ENCODE results near the gene SLC37A4. TPM values are rescaled to one million over a fixed set of nuclear protein-coding genes. Genes with fewer than 3 reads are reported as not detected.
A peak's percentile ranks its signal among the peaks of the same experiment; 100 is the strongest.

SLC37A4 gene
- polyA plus RNA-seq, 1 donor (not counting 4 experiments of a cell fraction or from before 2014, with no cell fraction given) = 20.2 TPM

DNA sequence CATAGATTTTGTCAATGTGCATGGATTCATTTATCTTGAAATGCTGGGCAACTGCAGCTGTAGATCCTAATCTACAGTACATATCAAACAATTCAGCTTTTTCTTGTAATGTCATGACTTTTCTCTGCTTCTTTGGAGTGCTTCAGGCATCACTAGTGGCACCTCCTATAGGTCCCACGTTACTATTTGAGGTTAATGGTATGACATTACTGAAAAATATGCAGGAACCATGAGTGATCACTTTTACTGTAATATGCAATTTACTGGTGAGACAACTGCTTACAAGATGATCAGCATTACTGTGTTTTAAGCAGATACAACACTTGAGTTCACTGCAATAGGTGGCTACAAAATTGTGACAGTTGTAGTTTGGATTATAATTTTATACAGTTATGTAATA is 29.8 kb downstream of the SLC37A4 start:
- DNase-seq (ENCODE audit: low read depth, low spot score) = no peak

DNA sequence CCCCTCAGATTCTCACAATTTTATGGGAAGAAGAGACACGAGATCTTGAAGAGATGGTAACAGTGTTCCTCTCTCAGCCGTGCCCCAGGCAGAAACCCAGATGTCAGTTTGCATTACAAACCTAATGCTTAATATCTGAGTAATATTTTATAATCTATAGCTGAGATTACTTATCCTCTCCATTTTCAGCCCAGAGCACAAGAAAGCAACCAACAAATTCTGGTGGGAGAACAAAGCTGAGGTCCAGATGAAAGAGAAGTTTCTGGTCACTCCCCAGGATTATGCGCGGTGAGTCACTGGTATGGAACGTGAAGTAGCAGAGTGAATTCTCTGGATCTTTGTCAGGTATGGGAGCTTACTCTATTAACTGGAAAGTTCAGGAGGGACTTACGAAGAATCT is 31.9 kb downstream of the SLC37A4 start:
- Histone ChIP-seq H2AFZ (ENCODE audit: control insufficient read depth, low read length) (peak overlapping the region; percentile 84), H3K9me3 (ENCODE audit: control insufficient read depth, low read depth, low read length) (no peaks in the 10 kb centered on the region), H3K9ac (ENCODE audit: control insufficient read depth, extremely low read depth, insufficient read depth, low read length) (peak overlapping the region; percentile 76), H3K27ac (ENCODE audit: control insufficient read depth, insufficient read depth, low read length) (peak overlapping the region; percentile 74), H3K36me3 (ENCODE audit: control insufficient read depth in 2 of 2, extremely low read depth in 1 of 2, insufficient read depth in 2 of 2, low read length in 2 of 2) (peaks cover 6 to 10% of the 10 kb centered on the region in 2 experiments), H3K4me3 (ENCODE audit: control insufficient read depth in 2 of 3, extremely low read depth in 1 of 3, insufficient read depth in 2 of 3, low read depth in 1 of 3, low read length in 3 of 3) (peak overlapping the region; percentile 60 to 95 (median 93)), H3K9me1 (ENCODE audit: control insufficient read depth, extremely low read depth, insufficient read depth, low read length) (no peaks in the 10 kb centered on the region), H3K27me3 (ENCODE audit: control insufficient read depth, extremely low read depth, insufficient read depth, low read length) (no peaks in the 10 kb centered on the region), H3K79me2 (ENCODE audit: control insufficient read depth, insufficient read depth, low read length) (peaks cover 23% of the 10 kb centered on the region), H4K20me1 (ENCODE audit: control insufficient read depth, extremely low read depth, insufficient read depth, low read length) (no peaks in the 10 kb centered on the region), H3K4me1 (ENCODE audit: control insufficient read depth, extremely low read depth, insufficient read depth, low read length) (peaks cover 26% of the 10 kb centered on the region), H3K4me2 (ENCODE audit: control insufficient read depth, extremely low read depth, insufficient read depth, low read depth, low read length) (peak overlapping the region; percentile 98)
- DNase-seq (ENCODE audit: low read depth, low spot score) (peak; percentile 64), FAIRE-seq (peak; percentile 90)
- TF ChIP-seq CTCF (optimal IDR thresholded peaks at IDR 0.05 in 1 of 3, IDR thresholded peaks at IDR 0.05 in 1 of 3, conservative IDR thresholded peaks at IDR 0.05 in 1 of 3; ENCODE audit: extremely low read depth in 1 of 3, insufficient read depth in 2 of 3, low read length in 3 of 3) (no peak), EZH2 (IDR thresholded peaks at IDR 0.05; ENCODE audit: low read length) (no peak)
- dilution Hi-C loops (cut with MboI; ENCODE audit: extremely low pct_ligation_motif_present, low sequenced_read_pairs) = no loop called here

More for the DNA sequence above, 29.8 kb downstream of the SLC37A4 start:
- Histone ChIP-seq H3K36me3 (ENCODE audit: control insufficient read depth in 2 of 2, extremely low read depth in 1 of 2, insufficient read depth in 2 of 2, low read length in 2 of 2) (peaks cover 10% of the 10 kb centered on the region in 2 experiments), H3K4me2 (ENCODE audit: control insufficient read depth, extremely low read depth, insufficient read depth, low read depth, low read length) (no peak overlapping the region), H3K4me3 (ENCODE audit: control insufficient read depth in 2 of 3, extremely low read depth in 1 of 3, insufficient read depth in 2 of 3, low read depth in 1 of 3, low read length in 3 of 3) (no peak overlapping the region), H3K27ac (ENCODE audit: control insufficient read depth, insufficient read depth, low read length) (no peak overlapping the region), H2AFZ (ENCODE audit: control insufficient read depth, low read length) (no peak overlapping the region), H3K9ac (ENCODE audit: control insufficient read depth, extremely low read depth, insufficient read depth, low read length) (no peak overlapping the region), H3K9me1 (ENCODE audit: control insufficient read depth, extremely low read depth, insufficient read depth, low read length) (no peaks in the 10 kb centered on the region), H3K4me1 (ENCODE audit: control insufficient read depth, extremely low read depth, insufficient read depth, low read length) (peaks cover 26% of the 10 kb centered on the region), H3K79me2 (ENCODE audit: control insufficient read depth, insufficient read depth, low read length) (peaks cover 23% of the 10 kb centered on the region), H4K20me1 (ENCODE audit: control insufficient read depth, extremely low read depth, insufficient read depth, low read length) (no peaks in the 10 kb centered on the region), H3K27me3 (ENCODE audit: control insufficient read depth, extremely low read depth, insufficient read depth, low read length) (no peaks in the 10 kb centered on the region), H3K9me3 (ENCODE audit: control insufficient read depth, low read depth, low read length) (no peaks in the 10 kb centered on the region)
- dilution Hi-C loops (cut with MboI; ENCODE audit: extremely low pct_ligation_motif_present, low sequenced_read_pairs) = no loop called here
- TF ChIP-seq EZH2 (IDR thresholded peaks at IDR 0.05; ENCODE audit: low read length) (no peak), CTCF (optimal IDR thresholded peaks at IDR 0.05 in 1 of 3, IDR thresholded peaks at IDR 0.05 in 1 of 3, conservative IDR thresholded peaks at IDR 0.05 in 1 of 3; ENCODE audit: extremely low read depth in 1 of 3, insufficient read depth in 2 of 3, low read length in 3 of 3) (no peak)
- FAIRE-seq = no peak
